K562 (cell line): ENCODE measurements around the gene NYNRIN.

Source experiments
- AFF4 ChIP-seq: sonication (generic); formaldehyde crosslinking; IDR thresholded peaks from 2 replicates; pipeline ENCODE4 v1.8.0; 2023; ENCODE audit warnings: mild to moderate bottlenecking, missing genetic modification reagents
- BRF1 ChIP-seq: IDR thresholded peaks from 3 replicates; pipeline ENCODE4 v1.6.1; 2011; ENCODE audit warnings: borderline replicate concordance, mild to moderate bottlenecking; ENCODE audit not compliant: insufficient read length; ENCODE audit errors: extremely low read depth
- ZNF431 ChIP-seq: sonication (generic); formaldehyde crosslinking; IDR thresholded peaks from 2 replicates; pipeline ENCODE4 v1.8.0; 2022; ENCODE audit warnings: mild to moderate bottlenecking, missing genetic modification reagents

DNA sequence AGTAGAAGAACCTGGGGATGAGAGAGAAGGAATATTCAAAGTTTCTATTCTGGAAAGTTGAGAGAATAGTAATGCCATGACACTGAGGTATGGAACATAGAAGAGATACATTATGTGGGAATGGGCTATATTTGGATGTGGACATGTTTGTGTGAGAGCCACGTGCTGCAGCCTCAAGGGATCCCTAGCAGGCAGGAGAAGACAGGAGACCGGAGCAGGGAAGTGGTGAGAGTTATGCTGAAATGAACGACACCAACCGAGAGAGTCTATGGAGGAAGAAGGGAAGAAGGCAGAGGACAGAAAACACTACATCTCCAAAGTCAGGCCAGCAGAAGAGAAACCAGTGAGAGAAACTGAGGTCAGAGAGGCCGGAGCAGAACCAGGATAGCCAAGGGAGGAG, 49.1 kb upstream of the NYNRIN start:
- TF ChIP-seq BRF1 (no peak), AFF4 (CRISPR knock-in tag) (no peak), ZNF431 (no peak)
